NCI-H748 (cell line): Measurements from ENCODE around the gene GOT1.
A peak's percentile ranks its signal among the peaks of the same experiment; 100 is the strongest.

ENCODE experiments used
- DNase-seq: peaks from one replicate; lab custom pipeline; 2025; ENCODE audit not compliant: unreplicated experiment; lab: John Stamatoyannopoulos, UW

GOT1 gene

DNA sequence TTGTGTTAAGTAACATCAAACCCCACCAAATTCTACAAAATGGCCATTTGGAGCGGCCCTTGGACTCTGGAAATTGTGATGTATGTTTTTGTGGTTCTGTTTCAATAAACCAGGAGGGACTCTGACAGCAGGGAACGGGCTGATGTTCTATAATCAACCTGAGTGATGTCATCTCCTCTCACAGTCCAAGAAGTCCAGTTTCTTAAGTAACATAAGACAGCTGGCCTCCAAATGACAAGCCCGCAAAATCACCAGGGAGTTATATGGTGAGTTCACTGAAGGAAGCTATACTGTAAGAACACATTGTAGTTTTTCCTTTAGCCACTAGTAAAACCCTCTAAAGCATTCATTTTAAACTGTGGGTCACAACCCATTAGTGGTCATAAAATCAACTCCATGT, 34.0 kb downstream of the GOT1 start:
- no peak for DNase-seq

DNA sequence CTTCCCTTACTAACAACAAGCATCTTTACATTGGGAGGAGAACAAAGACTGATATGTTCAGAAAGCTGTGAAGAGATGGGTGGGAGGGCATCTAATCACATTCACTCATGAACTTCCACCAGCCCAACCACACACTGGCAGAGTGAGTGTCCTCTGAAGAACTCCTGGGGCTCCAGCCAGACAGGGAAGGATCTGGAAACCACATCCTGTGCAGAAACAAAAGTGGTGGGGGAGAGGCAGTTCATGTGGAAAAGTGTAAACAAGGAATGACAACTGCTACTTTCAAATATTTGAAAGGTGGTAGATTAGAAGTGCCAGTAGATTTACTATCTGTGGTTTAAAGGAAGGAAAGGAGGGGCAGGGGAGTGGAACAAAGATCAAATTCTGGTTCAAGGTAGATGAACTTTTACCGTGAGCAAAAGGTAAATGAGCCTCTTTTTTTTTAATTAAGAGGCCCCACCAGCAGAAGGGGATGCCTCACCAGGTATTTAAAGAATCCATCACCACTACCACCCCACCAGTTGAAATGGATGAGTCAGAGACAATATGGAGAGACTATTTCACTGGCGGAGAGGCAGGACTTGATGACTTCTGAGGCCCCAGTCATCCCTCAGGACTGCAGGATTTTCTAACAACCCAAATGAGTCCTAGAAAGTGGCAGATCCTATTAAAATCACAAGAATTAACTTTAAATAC, 34.5 kb downstream of the GOT1 start:
- DNase-seq = no peak

DNA sequence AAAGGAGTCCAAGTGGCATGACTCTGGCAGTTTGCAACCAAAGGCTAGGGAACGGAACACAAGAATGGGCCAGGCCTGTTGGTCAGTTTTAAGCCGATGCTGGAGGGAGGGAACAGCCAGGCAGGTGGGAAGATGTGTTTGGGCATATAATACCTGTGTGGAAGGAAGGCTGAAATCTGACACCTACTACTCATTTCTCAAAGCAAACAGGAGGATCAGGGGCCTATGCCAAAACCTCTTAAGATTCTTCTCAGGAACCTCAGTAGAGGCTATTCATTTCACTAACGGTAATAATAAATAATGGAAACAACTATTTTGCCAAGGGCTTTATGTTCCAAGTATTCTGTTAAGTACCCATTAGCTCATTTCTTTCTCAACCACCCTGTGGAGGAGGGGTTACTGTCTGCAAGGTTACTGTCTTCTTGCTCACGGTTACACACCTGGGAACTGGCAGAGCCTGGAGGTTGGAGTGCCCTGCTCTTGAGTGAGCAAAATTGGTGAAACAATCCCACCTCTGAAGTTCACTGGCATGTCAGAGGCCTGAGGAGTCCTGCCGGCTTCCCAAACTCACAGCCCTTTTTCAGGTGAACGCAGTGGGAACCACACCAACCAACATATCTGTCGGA, 35.5 kb downstream of the GOT1 start:
- DNase-seq = peak; percentile 7

DNA sequence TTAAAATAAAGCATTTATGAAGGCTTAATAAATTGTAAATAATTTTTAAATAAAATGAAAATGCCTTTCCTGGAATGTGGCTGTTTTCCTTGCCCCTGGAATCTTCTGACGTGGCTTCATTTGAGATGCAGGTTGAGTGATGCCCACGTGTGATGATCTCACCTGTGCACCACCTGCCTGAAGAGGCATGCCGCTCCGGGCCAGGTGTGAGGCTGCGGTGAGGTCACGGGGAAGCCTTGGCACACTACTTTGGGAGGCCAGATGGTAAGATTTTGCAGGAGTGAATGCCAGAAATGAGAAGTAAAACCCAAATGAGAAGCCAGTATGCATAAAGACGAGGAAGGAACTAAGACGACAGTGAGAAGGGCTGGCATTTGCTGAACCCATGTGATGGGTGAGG, 36.2 kb downstream of the GOT1 start:
- DNase-seq = no peak

DNA sequence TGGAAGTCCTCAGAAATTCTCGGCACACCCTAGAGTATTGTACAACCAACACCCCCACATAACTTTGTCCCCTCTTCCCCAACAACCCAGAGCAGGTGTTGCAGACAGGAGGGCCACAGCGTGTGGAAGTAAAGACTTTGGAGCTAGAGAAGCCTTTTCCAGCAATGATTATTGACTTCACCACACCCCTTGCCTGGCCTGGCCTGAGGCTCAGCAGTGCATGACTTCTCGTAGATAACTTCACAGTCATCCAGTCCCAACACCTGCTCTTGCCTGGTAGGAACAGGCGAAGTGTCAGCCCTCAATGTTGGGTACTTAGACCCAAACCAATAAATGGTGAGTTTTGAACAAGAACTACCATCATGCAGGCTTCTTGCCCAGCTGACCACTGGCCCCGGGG, 36.7 kb downstream of the GOT1 start:
- DNase-seq = no peak

DNA sequence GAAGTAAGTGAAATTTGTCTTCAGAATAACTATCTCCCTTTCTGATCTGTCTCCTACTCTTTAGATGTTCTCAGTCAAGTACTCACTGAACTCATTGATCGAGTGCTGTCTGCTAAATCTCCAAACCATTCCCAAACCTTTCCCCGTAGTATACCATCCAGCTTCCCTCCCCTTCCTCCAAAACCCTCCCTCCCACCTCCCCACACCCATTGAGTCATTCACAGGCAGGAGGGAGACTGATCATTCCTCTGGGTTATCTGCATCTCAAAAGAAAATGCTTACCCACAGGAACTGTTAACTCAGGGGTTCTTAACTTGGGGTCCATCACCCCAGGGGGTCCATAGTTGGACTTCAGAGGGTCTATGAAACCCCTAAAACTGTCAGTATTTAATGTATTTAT, 37.4 kb downstream of the GOT1 start:
- DNase-seq = no peak

DNA sequence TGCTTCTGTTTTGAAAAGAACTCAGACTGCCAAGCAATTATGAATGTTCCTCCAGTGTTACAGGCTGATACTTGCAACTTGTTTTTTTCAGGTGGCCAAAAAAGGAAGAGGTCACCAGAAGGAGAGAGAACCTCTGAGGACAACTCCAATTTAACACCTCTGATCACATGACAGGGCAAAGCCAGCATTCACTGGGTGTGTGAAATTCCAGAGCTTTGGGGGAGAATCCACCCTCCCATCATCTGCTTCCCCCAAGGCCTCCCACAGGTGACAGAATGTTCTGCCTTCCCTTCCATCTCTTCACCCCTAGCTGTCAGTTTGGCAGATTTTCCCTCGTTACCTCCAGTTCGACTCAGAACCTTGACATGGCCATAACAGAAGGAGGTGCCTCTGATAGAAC, 39.1 kb downstream of the GOT1 start:
- DNase-seq = no peak

DNA sequence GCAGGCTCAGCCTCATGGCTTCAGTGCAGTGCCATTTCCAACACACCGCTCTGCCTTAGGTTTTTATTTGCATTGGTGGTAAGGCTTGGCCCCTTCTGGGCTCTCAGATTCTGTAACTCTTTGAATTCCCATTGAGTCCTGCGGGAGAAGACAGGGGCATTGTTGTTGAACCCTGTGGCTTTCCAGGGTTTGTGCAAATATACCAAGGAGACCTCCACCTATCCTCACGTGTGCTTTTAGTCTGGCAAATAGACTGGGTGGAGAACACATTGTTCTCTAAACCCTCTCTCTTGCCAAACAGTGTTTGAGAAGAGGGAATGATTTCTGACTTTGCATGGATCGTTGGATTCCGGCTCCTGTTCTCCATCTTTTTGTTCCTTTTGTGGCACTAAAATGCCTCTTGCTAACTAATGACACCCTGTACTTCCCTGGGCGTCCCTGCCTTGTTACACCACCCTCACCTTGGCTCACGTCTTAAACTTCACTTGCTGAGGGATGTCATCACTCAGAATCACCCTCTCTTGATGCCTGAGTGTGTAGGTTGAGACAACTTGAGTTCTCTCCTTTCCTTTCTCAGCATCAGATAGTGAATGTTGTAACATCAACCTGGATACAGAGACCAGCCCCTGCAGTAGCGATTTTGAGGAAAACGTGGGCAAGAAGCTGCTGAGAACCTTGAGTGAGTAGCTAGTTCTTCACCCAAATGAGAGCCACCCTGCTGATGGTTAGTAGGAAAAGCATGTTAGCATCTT, 40.5 kb downstream of the GOT1 start:
- DNase-seq = peak; percentile 12

DNA sequence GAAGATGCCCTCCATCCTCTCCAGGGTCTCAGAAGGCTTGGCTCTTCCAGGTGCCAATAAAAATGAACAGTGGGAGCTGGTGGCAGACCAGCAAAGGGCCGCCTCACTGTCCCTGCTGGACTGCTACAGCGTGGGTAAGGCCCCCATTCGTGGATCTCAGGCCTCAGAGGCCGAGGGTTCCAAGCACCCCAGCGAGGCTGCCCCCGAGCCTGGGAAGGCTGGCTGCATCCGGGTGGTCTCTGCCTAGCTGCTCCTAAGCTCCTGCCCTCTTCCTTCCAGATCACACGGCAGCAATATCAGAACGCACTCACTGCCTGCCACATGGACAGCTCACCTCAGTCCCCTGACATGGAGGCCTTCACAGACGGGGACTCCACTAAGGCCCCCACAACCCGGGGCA, 42.9 kb downstream of the GOT1 start:
- DNase-seq = no peak

DNA sequence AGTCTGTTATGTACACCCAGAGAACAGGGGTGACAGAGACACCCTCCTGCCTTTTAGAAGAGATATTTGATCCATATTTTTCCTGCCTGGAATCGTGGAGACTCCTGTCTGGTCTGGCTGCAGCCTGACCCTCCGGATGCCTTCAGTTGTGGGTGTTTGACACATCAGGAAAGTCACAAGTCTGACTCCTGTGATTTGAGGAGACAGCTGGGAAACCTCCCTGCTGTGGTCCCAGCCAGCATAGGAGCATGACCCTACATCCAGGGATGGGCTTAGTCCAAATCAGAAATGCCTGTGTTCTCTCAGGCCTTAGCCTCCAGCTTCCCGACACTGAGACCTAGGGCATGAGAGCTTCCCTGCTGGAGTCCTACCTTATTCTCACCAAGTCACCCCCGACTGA, 43.4 kb downstream of the GOT1 start:
- no peak for DNase-seq

DNA sequence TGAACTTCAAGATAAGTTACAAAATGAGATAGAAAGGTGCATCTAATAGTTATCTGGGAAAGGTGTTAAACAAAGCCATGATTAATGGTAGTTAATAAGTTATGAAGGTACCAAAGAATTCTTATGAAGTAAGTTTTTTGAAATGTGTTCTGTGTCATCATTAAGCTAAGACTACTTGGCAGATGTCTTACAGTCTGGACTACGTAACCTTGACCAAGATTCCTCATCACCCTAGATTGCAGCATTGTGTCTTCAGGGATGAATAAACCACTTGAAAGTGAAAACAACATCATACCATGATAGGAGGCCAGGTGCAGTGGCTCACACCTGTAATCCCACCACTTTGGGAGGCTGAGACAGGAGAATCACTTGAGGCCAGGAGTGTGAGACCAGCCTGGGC, 48.2 kb downstream of the GOT1 start:
- DNase-seq = no peak

DNA sequence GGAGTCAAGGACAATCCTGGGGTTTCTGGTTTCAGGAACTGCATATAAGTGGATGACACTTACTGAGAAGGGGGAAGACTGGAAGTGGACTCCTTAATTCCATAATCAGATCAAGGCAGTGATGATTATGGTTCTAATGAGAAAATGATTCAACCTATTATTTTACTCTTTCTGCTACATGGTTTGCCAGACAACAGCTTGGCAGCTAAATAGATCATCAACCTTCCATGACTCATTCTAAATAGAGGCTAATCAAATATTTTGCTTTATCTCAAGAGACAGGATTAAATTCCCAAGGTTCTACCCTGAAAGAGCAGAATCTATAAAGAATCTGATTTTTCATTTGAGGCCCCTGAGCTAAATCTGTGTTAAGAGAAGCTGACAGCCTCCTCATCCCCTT, 55.0 kb downstream of the GOT1 start:
- DNase-seq = no peak

DNA sequence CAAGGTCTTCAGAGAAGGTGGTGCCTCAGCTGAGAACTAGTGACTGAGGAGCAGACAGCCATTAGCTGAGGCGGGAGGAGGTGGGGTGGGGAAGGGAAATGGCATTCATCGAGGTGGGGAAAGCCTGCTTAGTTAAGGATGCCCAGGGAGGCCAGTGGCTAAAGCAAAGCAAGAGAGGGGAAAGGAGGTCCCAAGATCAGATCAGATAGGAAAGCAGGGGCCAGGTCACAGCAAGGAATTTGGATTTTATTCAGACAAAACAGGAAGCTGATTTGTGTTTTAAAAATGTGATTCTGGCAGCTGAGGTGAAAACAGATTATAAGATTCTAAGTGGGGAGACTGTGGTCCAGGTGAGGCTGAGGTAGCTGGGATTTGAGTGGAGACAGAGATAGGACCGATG, 55.5 kb downstream of the GOT1 start:
- no peak for DNase-seq

DNA sequence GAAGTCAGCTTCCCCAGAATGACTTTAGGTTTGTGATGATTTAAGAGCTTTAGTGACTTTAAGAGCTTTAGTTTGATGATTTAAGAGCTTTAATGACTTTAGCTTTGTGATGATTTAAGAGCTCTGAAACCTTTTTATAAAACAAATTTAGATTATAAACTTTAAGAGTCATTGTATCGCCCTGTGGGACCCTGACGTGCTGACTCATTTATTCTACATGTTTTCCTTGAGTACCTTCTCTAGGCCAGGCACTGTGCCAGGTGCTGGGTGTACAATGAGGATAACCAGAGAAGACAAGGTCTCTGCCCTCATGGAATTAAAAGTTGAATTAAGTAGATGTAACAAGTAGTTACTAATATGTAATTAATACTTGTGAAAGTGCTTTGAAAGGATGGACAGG, 55.9 kb downstream of the GOT1 start:
- DNase-seq = no peak

DNA sequence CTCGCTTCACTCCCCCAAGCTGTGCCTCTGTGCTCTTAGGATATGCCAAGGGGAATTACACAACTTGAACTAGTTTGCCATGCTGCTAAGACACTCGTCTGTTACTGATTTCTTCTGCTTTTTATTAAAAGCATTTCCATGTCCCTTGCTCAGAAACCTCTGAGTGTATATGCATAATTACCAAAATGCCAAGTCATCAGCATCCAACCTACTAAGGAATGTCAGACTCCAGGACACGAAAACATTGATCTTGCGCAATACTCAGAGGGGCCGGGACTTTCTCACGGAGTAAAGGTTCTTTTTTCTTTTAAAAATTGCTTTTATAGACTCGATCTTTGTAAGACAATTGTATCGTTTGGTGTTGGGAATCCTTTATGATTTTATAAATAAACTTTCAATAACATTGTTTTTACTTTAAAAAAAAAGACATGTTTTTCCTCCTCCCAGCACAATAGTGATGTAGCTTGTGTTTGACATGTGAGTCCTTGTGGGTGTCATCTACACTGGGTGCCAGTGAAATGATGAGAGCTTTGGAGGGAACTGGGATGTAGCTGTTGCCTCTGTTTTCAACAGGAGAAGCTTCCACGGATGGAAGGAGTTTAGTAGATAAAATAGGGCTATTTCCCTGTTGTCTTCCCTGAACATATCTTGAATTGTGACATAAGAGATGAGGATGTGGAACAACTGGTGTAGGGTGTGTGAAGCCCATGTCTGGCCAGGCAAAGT, 57.7 kb downstream of the GOT1 start:
- DNase-seq = no peak

DNA sequence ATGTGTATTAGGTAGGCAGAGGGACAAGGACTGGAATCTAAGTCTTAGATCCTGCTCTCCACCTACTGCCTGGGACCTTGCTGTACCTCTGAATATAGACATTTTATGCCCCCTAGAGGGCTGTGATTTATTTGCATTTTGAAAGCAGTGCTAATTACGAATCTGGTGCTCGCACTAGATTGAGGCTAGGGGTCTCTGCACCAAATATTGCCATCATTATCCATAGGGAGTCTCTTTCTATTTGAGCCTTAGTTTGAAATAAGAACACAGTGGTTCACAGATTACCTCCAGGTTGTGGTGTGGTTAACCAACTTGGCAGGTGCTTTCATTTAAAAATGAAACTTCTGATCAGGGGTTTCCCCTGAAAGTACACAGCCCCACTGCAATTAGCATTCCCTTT, 59.4 kb downstream of the GOT1 start:
- DNase-seq = no peak

DNA sequence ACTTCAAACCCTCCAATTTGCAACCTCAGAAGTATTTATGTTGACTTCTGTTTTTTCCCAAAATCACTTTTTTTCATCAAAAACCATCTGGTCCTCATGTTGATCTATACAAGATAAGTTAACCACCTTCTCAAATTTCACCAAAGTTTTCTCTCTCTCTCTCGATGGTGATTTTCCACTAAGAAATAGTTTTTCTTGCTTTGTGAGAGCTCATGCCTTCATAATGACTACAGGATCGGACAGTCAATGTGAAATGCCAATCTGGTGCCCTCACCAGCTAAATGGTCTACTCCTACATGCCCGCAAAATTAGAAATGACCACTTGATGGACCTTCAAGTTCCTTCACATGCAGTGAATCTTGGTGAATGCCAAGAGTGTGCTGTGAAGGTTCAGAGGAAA, 60.9 kb downstream of the GOT1 start:
- DNase-seq = no peak

DNA sequence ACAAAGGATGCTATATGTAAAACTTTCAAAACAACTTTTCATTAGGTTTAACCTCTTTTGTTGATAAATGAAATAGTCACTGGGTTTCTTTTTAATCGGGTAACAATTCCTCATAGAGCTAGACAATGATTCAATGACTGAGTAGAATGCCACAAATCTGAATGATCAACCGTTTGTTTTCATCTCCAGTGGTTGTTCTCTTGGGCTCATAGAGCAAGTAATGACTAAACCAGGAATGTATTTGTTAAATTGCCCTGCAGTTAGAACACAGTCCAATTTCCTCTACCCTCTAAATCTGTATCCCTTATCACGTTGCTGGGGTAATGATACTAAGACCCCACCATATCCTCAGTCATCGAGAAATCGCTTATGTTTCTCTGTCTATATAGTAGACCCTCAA, 61.3 kb downstream of the GOT1 start:
- no peak for DNase-seq

DNA sequence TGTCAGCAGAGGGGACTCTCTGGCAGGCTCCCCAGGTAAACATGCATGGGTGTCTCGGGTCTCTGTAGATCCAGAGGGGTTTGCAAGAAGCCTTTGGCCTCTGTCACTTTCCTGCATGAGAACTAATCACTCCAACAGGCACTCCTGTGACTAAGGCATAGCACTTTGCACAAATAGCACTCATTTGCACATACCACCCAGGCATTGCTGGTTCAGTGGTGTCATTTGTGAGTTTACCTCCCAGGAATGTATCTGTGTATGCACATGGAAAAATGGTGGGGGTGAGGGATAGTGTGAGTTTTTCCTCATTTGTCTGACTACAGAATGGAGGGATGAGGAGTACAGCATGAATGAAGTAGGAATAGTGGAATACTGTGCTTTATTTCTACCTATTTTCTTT, 61.8 kb downstream of the GOT1 start:
- no peak for DNase-seq

DNA sequence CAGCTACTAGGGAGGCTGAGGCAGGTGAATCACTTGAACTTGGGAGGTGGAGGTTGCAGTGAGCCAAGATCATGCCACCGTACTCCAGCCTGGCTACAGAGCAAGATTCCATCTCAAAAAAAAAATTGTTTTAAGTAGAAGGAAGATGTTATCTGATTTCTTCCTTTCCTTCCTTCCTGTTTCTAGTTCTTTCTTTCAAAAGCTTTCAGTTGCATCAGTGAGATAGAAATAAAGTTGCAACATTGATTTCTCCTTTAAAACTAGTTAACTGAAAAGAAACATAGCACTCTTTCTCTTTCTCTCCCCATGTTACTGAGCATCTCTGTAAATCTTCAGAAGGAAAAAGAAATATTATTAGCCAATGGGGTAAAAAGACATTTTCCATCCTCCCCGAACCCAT, 63.8 kb downstream of the GOT1 start:
- DNase-seq = no peak

DNA sequence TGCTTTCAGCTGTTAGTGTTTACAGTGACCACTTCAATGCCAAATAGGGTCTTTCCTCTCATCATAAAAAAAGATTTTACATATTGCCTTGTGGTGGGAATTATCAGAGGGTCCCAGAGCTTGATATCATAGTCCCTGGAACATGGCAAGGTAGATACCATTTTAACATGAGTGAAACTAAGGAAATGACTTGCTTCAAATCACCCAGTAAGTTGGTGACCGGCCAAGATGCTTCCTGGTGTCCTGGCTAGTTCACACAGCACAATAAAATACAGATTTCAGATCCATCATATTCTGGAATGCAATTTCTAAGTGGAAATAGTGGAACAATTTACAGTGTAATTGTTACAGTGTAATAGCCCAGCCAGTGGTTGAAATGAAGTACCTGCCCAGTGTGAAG, 64.7 kb downstream of the GOT1 start:
- no peak for DNase-seq

DNA sequence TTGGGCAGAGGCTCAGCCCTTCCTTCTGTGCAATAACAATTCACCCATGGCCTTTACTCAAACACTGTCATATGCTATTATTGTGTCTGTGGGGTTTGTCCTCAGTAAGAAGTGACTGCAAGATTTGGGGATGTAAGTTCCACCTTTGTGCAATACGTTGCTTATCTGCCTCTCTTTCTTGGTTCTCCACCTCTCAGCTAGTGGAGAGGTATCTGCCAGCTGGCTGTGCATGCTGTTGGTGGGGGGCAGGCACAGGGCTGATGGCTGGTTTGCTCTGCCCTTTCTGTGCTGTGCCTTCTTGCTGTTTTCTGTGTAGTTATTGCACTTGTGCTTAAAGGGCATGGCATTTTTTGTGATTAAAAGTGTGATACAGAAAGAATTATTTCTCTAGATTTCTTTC, 65.1 kb downstream of the GOT1 start:
- no peak for DNase-seq
